Prostate gland (tissue), 2 donors: Measurements from ENCODE around the gene ARHGEF25.
"Not testable (repeated sequence)": the region's sequence is repeated elsewhere in the genome, so short reads cannot be mapped to it uniquely, and the experiment has no call there.

ENCODE experiments used
- CTCF ChIP-seq, 4 experiments: fragments of 200-600 bp in 2 of 4; fragments of 450-650 bp in 2 of 4; sonication (generic) in 2 of 4; IDR thresholded peaks; 1 replicate in 3 of 4; 2 replicates in 1 of 4; pipeline ENCODE4 v1.5.1; 2016 to 2019; ENCODE audit warnings: antibody characterized with exemption in 4 of 4, mild to moderate bottlenecking in 2 of 4, moderate library complexity in 2 of 4
- POLR2A ChIP-seq: fragments of 450-650 bp; IDR thresholded peaks from one replicate; pipeline ENCODE4 v1.6.1; 2016; ENCODE audit warnings: antibody characterized with exemption, mild to moderate bottlenecking
- POLR2AphosphoS5 ChIP-seq: sonication (generic); formaldehyde crosslinking; IDR thresholded peaks from one replicate; pipeline ENCODE4 v1.6.1; 2017; ENCODE audit warnings: antibody characterized with exemption

- not testable (repeated sequence) for TF ChIP-seq CTCF (IDR thresholded peaks at IDR 0.05); POLR2A; POLR2AphosphoS5
These were observed 45.2 kb downstream of the ARHGEF25 start for GRCh38 chr12:57656408-57656807.
